Upper lobe of right lung (tissue), 1 donor: Measurements from ENCODE around the gene DIS3L2. TPM values are rescaled to one million over a fixed set of nuclear protein-coding genes. Genes with fewer than 3 reads are reported as not detected.
"Not testable (repeated sequence)": the region's sequence is repeated elsewhere in the genome, so short reads cannot be mapped to it uniquely, and the experiment has no call there.

Experiments
- ATAC-seq: fragments of 200-7000 bp; cut with Tn5 transposase; one replicate; pipeline ENCODE4 v1.9.1; 2020; ENCODE audit warnings: mild to moderate bottlenecking, moderate library complexity
- DNase-seq: peaks from one replicate; pipeline ENCODE4 v3.0.0-alpha.2; 2020
- H3K27ac ChIP-seq: fragments of 200-600 bp; one replicate; pipeline ENCODE4 v1.8.0; 2022
- H3K27me3 ChIP-seq: fragments of 200-600 bp; one replicate; pipeline ENCODE4 v1.8.0; 2022; ENCODE audit warnings: mild to moderate bottlenecking
- H3K36me3 ChIP-seq: fragments of 200-600 bp; one replicate; pipeline ENCODE4 v1.8.0; 2022
- H3K4me1 ChIP-seq: fragments of 200-600 bp; one replicate; pipeline ENCODE4 v1.8.0; 2022
- H3K4me3 ChIP-seq: fragments of 200-600 bp; one replicate; pipeline ENCODE4 v1.8.0; 2022; ENCODE audit warnings: mild to moderate bottlenecking
- H3K9me3 ChIP-seq: fragments of 200-600 bp; one replicate; pipeline ENCODE4 v1.8.0; 2022
- intact Hi-C: fragments of 100-400 bp; cut with DNase I; formaldehyde crosslinking; loops from one replicate; pipeline ENCODE4 v1.11.0; 2022
- total RNA-seq: library from RNA; stranded (reverse); fragmentation: NEBNext Ultra II Directional; extraction: Animal tissue kit (Norgen Biotek cat#: 25700); gene quantifications from one replicate; pipeline ENCODE4 v1.2.1, GENCODE V29; 2021
- TF ChIP-seq, protein P1 (sequence below): fragments of 200-600 bp; IDR thresholded peaks from one replicate; pipeline ENCODE4 v1.8.0; 2022; ENCODE audit warnings: antibody characterized with exemption
- donor health status: DM: no; HTN: yes; CAD: no; lungs with severe emphysema.

DIS3L2 gene
- total RNA-seq, 1 donor from 2014 or later: 35.8 TPM

DNA sequence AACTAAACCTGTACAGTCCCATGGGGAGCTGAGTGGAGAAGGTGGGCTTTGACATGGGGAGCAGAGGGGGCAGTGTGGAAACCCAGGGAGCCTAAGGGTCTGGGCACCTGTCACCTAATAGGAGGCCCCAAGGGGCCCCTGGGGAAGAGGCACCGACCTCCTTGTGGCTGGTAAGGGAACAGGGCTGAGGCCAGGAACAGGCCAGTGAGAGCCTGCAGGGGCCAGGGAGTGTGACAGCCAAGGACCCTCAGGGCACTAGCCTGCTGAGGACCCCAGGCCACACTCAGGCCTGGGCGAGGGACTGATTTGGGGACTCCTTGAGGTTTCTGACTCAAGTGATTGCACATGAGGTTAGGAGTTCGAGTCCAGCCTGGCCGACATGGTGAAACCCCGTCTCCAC, 392.6 kb downstream of the DIS3L2 start:
- ATAC-seq: no peak
- DNase-seq: peak; percentile 36
- H3K27ac ChIP-seq: no peak overlapping the region
- no peaks in the 10 kb centered on the region for H3K36me3 ChIP-seq
- intact Hi-C loops: no loop called here
- H3K27me3 ChIP-seq: peaks cover 54% of the 10 kb centered on the region
- H3K9me3 ChIP-seq: no peaks in the 10 kb centered on the region
- no peak overlapping the region for H3K4me3 ChIP-seq
- TF ChIP-seq, protein P1, sequence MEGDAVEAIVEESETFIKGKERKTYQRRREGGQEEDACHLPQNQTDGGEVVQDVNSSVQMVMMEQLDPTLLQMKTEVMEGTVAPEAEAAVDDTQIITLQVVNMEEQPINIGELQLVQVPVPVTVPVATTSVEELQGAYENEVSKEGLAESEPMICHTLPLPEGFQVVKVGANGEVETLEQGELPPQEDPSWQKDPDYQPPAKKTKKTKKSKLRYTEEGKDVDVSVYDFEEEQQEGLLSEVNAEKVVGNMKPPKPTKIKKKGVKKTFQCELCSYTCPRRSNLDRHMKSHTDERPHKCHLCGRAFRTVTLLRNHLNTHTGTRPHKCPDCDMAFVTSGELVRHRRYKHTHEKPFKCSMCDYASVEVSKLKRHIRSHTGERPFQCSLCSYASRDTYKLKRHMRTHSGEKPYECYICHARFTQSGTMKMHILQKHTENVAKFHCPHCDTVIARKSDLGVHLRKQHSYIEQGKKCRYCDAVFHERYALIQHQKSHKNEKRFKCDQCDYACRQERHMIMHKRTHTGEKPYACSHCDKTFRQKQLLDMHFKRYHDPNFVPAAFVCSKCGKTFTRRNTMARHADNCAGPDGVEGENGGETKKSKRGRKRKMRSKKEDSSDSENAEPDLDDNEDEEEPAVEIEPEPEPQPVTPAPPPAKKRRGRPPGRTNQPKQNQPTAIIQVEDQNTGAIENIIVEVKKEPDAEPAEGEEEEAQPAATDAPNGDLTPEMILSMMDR: no peak
- H3K4me1 ChIP-seq: no peaks in the 10 kb centered on the region

DNA sequence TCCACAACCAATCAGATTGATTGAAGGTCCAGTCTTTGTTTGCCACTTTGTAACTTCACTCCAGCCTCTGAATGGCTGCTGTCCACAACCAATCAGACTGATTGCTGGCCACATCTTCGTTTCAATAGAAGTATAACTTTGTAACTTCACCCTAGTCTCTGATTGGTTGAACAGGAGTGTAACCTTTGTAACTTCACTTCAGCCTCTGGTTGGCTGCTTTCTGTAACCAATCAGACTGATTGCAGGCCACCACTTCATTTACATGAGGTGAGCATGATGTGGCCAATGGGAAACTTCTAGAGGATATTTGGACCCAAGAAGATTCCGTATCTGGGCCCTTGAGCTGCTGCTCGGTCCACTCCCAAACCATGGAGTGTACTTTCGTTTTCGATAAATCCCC, 400.1 kb downstream of the DIS3L2 start:
- Histone ChIP-seq H3K36me3 (no peaks in the 10 kb centered on the region), H3K9me3 (no peaks in the 10 kb centered on the region), H3K4me1 (no peaks in the 10 kb centered on the region), H3K4me3 (no peak overlapping the region), H3K27me3 (no peaks in the 10 kb centered on the region), H3K27ac (no peak overlapping the region)
- intact Hi-C loops: no loop called here
- ATAC-seq (no peak), DNase-seq (no peak)
- TF ChIP-seq, protein P1: no peak

DNA sequence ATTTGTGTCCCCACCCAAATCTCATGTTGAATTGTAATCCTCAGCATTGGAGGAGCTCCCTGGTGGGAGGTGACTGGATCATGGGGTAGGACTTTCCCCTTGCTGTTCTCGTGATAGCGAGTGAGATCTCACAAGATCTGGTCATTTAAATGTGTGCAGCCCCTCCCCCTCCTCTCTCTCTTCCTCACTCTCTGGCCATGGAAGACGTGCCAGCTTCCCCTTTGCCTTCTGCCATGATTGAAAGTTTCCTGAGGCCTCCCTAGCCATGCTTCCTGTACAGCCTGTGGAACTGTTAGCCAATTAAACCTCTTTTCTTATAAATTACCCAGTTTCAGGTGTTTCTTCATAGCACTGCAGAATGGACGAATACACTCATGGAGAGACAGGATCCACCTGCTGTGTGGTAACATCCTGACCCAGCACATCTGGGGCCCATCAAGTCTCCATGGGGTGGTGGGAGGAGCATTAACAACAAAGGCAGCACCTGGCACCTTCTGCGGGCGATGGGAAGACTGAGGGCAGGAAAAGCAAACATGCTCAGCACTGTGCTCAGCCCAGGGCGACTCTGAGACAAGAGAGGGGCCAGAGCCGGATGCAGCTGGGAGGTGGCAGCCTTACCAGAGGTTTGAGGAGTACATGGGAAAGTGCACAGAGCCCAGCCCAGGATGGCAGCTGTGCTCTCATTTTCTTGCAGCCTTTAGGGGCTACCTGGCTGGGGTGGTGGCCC, 400.8 kb downstream of the DIS3L2 start:
- Histone ChIP-seq H3K9me3 (no peaks in the 10 kb centered on the region), H3K27me3 (no peaks in the 10 kb centered on the region), H3K4me3 (no peak overlapping the region), H3K27ac (no peak overlapping the region), H3K4me1 (no peaks in the 10 kb centered on the region), H3K36me3 (no peaks in the 10 kb centered on the region)
- intact Hi-C loops: no loop called here
- TF ChIP-seq, protein P1: no peak
- DNase-seq (peak; percentile 50), ATAC-seq (no peak)

DNA sequence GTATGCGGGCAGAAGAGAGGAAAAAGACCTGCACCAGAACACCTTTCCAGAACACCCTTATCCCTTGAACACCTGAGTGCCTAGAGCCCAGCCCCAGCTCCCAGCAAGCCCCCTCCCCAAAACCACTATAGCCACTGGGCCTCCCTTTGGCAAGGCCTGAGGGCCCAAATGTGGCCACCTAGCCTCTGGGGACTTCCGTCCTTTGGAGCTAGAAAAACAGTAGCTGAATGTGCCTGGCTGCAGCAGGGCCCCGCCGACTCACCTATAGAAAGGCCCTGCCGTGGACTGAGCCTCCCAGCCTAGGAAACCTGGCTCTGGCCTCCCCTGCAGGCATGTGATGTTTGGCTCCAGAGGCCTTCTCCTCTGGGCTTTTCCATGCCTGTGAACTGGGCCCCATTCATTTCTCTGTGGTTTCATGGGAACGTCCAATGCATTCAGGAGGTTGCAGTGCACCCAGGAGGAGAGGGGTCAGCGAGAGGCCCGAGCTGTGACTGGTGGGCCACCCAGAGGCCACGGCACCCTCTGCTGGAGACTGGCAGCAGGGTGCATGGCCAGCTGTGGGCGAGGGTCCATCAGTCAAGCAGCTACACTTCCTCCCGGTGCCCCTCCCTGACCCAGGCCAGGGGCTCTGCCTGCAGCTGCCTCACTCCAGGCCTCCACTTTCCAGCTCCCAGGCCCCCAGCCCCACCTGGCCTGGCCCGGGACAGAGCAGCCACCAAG, 401.7 kb downstream of the DIS3L2 start:
- H3K27me3 ChIP-seq, intact Hi-C loops, H3K4me1 ChIP-seq, H3K27ac ChIP-seq, H3K36me3 ChIP-seq, H3K9me3 ChIP-seq: not testable (repeated sequence)
- ATAC-seq (peak; percentile 11), DNase-seq (peak; percentile 39)
- peak overlapping the region; percentile 25 for H3K4me3 ChIP-seq

DNA sequence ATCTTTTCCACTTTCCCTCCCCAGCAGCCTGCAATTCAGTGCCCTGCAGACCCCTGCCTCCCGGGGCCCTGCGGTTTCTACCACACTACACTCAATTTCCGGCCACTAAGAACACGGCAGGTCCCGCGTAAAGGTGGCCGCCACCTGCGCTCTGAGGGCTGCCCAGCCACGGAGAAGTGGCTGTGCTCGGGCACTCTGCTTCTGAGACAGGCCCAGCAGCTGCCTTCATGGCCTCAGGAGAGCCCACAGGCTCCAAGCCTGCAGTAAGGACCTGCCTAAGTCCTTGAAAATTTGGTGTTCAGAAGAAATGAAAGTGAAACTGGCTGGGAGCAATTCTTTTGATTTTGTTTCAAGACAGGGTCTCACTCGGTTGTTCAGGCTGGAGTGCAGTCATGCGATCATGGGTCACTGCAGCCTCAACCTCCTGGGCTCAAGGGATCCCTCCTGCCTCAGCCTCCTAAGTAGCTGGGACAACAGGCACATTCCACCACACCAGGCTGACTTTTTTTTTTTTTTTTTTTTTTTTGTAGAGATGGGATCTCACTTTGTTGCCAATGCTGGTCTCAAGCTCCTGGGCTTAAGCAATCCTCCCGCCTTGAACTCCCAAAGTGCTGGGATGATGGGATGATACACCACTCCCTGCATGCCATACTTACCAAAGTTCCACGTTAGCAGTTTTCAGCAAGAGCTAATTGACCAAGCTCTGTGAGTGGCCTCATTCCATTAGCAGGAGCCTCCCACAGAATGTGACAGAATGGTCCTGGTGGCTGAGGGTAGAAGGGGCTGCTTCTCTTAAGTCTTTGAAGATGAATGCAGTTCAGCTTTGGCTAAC, 402.5 kb downstream of the DIS3L2 start:
- Histone ChIP-seq H3K4me1 (no peaks in the 10 kb centered on the region), H3K4me3 (peak overlapping the region; percentile 25)
- peak; percentile 46 for DNase-seq

DNA sequence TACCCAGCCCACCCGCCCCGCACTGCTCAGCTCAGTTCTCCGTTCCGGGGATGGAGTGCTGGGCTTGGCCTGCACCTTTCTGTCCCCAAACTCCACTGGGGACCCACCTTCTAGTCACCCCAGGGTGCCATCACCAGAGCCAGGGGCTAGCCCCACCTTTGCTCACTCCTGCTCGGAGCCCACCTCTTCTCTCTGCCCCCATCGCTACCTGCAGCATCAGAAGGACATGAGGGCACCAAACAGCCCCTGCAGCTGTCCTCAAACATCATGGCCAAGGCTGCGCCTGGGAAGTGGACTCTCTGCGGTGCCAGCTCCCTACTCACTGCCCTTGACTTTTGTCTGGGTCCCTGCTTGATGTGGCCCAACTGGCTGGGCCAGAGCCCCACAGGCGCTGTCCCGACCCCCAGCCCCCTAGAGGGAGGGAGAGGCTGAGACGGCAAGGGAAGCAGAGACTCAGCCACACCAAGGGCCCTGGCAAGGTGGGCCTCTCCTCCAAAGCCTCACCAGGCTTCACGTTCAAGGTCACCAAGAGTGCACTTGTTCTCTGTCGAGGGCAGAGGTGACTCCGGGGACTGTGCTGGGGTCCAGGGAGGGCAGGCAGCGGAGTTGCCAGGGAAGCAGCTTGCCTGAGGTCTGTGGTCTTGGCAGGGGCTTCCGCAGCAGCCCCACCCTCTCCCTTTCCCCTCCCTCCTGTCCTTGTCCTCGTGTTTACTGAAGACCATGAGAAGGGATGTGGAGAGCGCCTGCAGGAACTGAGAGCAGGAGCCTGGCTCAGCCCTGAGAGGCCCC, 403.5 kb downstream of the DIS3L2 start:
- not testable (repeated sequence) for H3K4me1 ChIP-seq
- peak; percentile 3 for ATAC-seq

More for the DNA sequence above, 402.5 kb downstream of the DIS3L2 start:
- ATAC-seq: peak; percentile 11
- intact Hi-C loops: no loop called here
- Histone ChIP-seq H3K27me3 (no peaks in the 10 kb centered on the region), H3K9me3 (no peaks in the 10 kb centered on the region), H3K36me3 (no peaks in the 10 kb centered on the region), H3K27ac (no peak overlapping the region)
- TF ChIP-seq, protein P1: no peak

More for the DNA sequence above, 403.5 kb downstream of the DIS3L2 start:
- H3K27ac ChIP-seq, intact Hi-C loops, H3K36me3 ChIP-seq, H3K9me3 ChIP-seq, H3K4me3 ChIP-seq, H3K27me3 ChIP-seq: not testable (repeated sequence)
- peak; percentile 61 for DNase-seq
